ENCODE data around the gene RER1.

The RER1 gene

DNA sequence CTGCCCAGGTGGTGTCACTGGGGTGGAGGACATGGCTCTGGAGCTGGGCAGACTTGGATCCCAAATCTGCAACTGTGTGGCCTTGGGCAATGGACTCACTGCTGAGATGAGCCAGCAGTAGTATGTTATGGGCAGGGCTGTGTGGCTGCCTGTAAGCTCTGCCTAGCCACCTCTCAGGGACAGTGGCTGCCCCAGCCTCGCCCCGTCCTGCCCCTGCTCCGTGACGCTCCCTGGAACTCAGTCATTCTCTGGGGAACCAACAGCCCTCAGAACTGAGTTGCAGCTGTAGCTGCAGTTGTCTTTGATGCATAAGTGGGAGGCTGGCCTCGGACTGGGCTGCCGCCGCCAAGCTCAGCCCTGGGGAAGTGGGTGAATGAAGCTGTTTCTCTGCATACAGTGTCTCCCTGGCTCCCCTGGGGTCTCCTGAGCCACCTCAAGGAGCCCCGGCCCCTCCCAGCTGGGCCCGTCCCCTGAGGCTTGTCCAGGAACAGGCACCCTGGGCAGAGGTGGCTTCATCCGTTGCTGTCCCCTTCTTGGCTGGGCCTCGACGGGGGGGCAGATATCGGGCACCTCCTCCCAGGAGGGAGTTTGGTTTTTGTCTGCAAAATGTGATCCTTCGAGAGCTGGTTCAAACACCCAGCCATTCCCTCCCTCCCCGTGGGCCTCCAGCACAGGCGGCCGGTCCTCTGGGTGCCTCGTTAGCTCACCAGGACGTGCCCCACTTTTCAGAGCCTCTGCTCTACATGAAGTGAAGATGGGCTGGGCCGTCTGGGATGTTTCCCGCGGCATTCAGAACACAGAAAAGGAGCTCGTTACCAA lies 58.2 kb downstream of the RER1 start:
- Histone ChIP-seq H3K9me2 (replicated peaks; ENCODE audit: insufficient read depth, low read length) (no peaks in the 10 kb centered on the region), H3K27ac (ENCODE audit: low read length) (no peak overlapping the region), H3K9ac (ENCODE audit: low read length) (no peak overlapping the region), H3K9me3 (replicated peaks; ENCODE audit: insufficient read depth, low read length) (no peaks in the 10 kb centered on the region), H3K4me3 (ENCODE audit: low read length) (no peak overlapping the region), H3K4me1 (ENCODE audit: low read length) (no peaks in the 10 kb centered on the region), H4K20me1 (ENCODE audit: insufficient read depth, low read length) (no peaks in the 10 kb centered on the region), H3K36me3 (replicated peaks; ENCODE audit: insufficient read depth, low read length) (no peaks in the 10 kb centered on the region), H3K4me2 (ENCODE audit: low read depth, low read length) (no peak overlapping the region), H3K27me3 (replicated peaks; ENCODE audit: insufficient read depth, low read length) (peaks cover 93% of the 10 kb centered on the region), H3F3A (ENCODE audit: insufficient read depth, low read length) (no peaks in the 10 kb centered on the region), H2AFZ (ENCODE audit: low read length) (no peak overlapping the region), H3K79me2 (ENCODE audit: low read length) (no peaks in the 10 kb centered on the region)
- TF ChIP-seq CTCF (IDR thresholded peaks at IDR 0.05; ENCODE audit: low read length) (no peak), EZH2 (optimal IDR thresholded peaks at IDR 0.05; ENCODE audit: low read depth, low read length) (no peak), EZH2phosphoT487 (IDR thresholded peaks at IDR 0.05; ENCODE audit: low read length) (no peak)
- DNase-seq: no peak

- Histone ChIP-seq H3K79me2 (ENCODE audit: low read length) (no peaks in the 10 kb centered on the region), H4K20me1 (ENCODE audit: insufficient read depth, low read length) (no peaks in the 10 kb centered on the region), H3K9me3 (replicated peaks; ENCODE audit: insufficient read depth, low read length) (no peaks in the 10 kb centered on the region), H3K9me2 (replicated peaks; ENCODE audit: insufficient read depth, low read length) (no peaks in the 10 kb centered on the region), H3K9ac (ENCODE audit: low read length) (no peak overlapping the region), H3K4me2 (ENCODE audit: low read depth, low read length) (no peak overlapping the region), H3K36me3 (replicated peaks; ENCODE audit: insufficient read depth, low read length) (no peaks in the 10 kb centered on the region), H2AFZ (ENCODE audit: low read length) (no peak overlapping the region), H3K4me3 (ENCODE audit: low read length) (no peak overlapping the region), H3K27me3 (replicated peaks; ENCODE audit: insufficient read depth, low read length) (peaks cover 93% of the 10 kb centered on the region), H3K27ac (ENCODE audit: low read length) (no peak overlapping the region), H3K4me1 (ENCODE audit: low read length) (no peaks in the 10 kb centered on the region), H3F3A (ENCODE audit: insufficient read depth, low read length) (no peaks in the 10 kb centered on the region)
- no peak for TF ChIP-seq CTCF (IDR thresholded peaks at IDR 0.05; ENCODE audit: low read length)
- no peak for TF ChIP-seq EZH2 (optimal IDR thresholded peaks at IDR 0.05; ENCODE audit: low read depth, low read length)
- TF ChIP-seq EZH2phosphoT487 (IDR thresholded peaks at IDR 0.05; ENCODE audit: low read length): no peak
- no peak for DNase-seq
Measured at GRCh38 chr1:2451741-2452140, 60.1 kb downstream of the RER1 start.

DNA sequence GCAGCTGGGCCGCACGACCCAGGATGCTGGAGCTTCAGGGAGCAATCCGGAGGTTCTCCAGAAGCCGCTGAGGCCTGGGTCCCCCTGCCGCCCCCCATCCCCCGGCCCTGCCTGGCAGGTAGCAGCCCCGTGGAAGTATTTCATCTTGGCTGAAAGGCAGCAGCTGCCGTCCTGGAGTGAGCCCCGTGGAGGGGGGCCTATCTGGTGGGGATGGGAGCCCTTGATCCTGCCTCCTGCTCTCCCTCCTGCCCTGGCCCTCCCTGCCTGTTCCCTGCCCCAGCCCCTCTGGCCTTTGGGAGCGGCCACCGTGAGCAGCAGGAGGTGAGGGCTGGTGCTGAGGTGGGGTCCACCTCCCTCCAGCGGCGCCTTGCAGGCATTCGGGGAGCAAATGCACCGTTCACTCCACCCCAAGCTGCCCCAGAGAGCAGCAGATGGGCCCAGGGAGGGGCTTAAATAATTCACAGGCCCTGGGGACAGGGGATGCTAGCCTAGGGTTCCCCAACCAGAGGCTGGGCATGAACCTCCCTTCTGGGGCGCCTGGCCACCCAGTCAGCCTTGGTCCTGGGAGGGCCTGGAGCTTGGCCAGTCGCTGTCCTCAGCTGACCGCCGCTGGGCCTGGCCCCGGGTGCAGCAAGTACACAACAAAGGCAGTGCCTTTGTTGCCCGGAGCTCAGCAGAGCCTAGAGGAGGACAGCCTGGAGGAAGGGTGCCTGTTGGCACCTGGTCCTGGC lies 60.7 kb downstream of the RER1 start:
- Histone ChIP-seq H4K20me1 (ENCODE audit: insufficient read depth, low read length) (no peaks in the 10 kb centered on the region), H2AFZ (ENCODE audit: low read length) (no peak overlapping the region)

More for the DNA sequence above, 60.7 kb downstream of the RER1 start:
- Histone ChIP-seq H3K4me1 (ENCODE audit: low read length) (no peaks in the 10 kb centered on the region), H3K4me2 (ENCODE audit: low read depth, low read length) (no peak overlapping the region), H3K4me3 (ENCODE audit: low read length) (no peak overlapping the region), H3K27me3 (replicated peaks; ENCODE audit: insufficient read depth, low read length) (peaks cover 93% of the 10 kb centered on the region), H3K79me2 (ENCODE audit: low read length) (no peaks in the 10 kb centered on the region), H3K9me3 (replicated peaks; ENCODE audit: insufficient read depth, low read length) (no peaks in the 10 kb centered on the region), H3K36me3 (replicated peaks; ENCODE audit: insufficient read depth, low read length) (no peaks in the 10 kb centered on the region), H3K9me2 (replicated peaks; ENCODE audit: insufficient read depth, low read length) (no peaks in the 10 kb centered on the region), H3K27ac (ENCODE audit: low read length) (no peak overlapping the region), H3F3A (ENCODE audit: insufficient read depth, low read length) (no peaks in the 10 kb centered on the region), H3K9ac (ENCODE audit: low read length) (no peak overlapping the region)
- DNase-seq: no peak
- no peak for TF ChIP-seq EZH2 (optimal IDR thresholded peaks at IDR 0.05; ENCODE audit: low read depth, low read length)
- TF ChIP-seq CTCF (IDR thresholded peaks at IDR 0.05; ENCODE audit: low read length): no peak
- TF ChIP-seq EZH2phosphoT487 (IDR thresholded peaks at IDR 0.05; ENCODE audit: low read length): no peak
